AG04449 (cell line): ENCODE data around the gene NXPH4.

Experiments used
- CTCF ChIA-PET: fragments of 350-600 bp; formaldehyde crosslinking; extraction: SDS; loops from one replicate; lab custom pipeline; 2021; ENCODE audit warnings: antibody characterized with exemption; lab: Yijun Ruan, JAX
- POLR2A ChIA-PET: fragments of 400-600, 350-600 bp; formaldehyde crosslinking; extraction: SDS; loops from one replicate; lab custom pipeline; 2020; ENCODE audit warnings: antibody characterized with exemption, inconsistent platforms; lab: Yijun Ruan, JAX
- DNase-seq: peaks from one replicate; pipeline ENCODE4 v3.0.0-alpha.2; 2010; ENCODE audit warnings: low read depth, low spot score
- H3K4me3 ChIP-seq: 2 replicates; pipeline ENCODE4 v1.5.1; 2011; ENCODE audit warnings: low read depth, mild to moderate bottlenecking, control low read depth, low read length
- CTCF ChIP-seq: IDR thresholded peaks from one replicate; pipeline ENCODE4 v1.5.1; 2011; ENCODE audit warnings: mild to moderate bottlenecking, moderate library complexity, low read length, control low read depth, inconsistent platforms; ENCODE audit not compliant: insufficient read depth; ENCODE audit errors: missing control alignments

The NXPH4 gene

GRCh38 chr12:57195611-57196371, 20.8 kb upstream of the NXPH4 start:
- TF ChIP-seq CTCF: no peak
- POLR2A ChIA-PET: interaction anchor here (1.3 kb wide), 1 partner anchor 18 kb away, joined by 4 read pairs; no protein-coding TSS in a partner anchor
- H3K4me3 ChIP-seq: no peak overlapping the region
- CTCF ChIA-PET: interaction anchor here (1.5 to 8.4 kb wide), 2 partner anchors 15 to 18 kb away, joined by 4 to 63 read pairs; no protein-coding TSS in a partner anchor
- DNase-seq: no peak

DNA sequence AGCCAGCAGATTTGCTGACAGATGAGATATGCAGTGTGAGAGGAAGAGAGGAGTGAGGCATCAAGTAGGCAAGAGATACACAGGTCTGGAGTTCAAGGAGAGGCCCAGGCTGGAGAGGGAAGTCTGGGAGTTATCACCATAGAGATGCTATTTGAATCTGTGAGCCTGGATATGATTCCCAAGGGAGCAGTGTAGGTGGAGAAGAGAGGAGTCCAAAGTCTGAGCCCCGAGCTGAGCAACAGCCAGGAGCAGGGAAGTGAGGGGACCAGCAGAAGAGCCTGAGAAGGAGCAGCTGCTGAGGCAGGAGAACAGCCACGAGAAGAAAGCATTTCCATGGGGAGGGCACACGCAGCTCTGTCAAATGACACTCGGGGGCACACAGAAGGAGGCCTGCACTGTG, 20.2 kb upstream of the NXPH4 start:
- ChIA-PET CTCF (interaction anchor here (1.1 to 8.4 kb wide), 4 partner anchors 15 to 72 kb away, joined by 3 to 63 read pairs (median 4); no protein-coding TSS in a partner anchor), POLR2A (no interaction called here)
- H3K4me3 ChIP-seq: no peak overlapping the region
- no peak for DNase-seq
- TF ChIP-seq CTCF: no peak

GRCh38 chr12:57196956-57197355, 19.6 kb upstream of the NXPH4 start:
- TF ChIP-seq CTCF: no peak
- POLR2A ChIA-PET: interaction anchor here (0.8 to 1.1 kb wide), 2 partner anchors 16 to 105 kb away, joined by 3 read pairs; no protein-coding TSS in a partner anchor
- CTCF ChIA-PET: interaction anchor here (0.7 to 8.4 kb wide), 6 partner anchors 9 to 73 kb away, joined by 3 to 63 read pairs (median 4); no protein-coding TSS in a partner anchor
- no peak overlapping the region for H3K4me3 ChIP-seq
- DNase-seq: no peak

GRCh38 chr12:57198329-57198728, 18.3 kb upstream of the NXPH4 start:
- no peak for DNase-seq
- TF ChIP-seq CTCF: no peak
- no peak overlapping the region for H3K4me3 ChIP-seq
- CTCF ChIA-PET: interaction anchor here (0.7 to 8.4 kb wide), 7 partner anchors 9 to 45 kb away, joined by 3 to 63 read pairs (median 4); partner anchors contain the start of gene SHMT2
- POLR2A ChIA-PET: interaction anchor here (0.5 to 1.4 kb wide), 3 partner anchors 12 to 72 kb away, joined by 4 to 6 read pairs (median 5); no protein-coding TSS in a partner anchor

- ChIA-PET CTCF (interaction anchor here (1.3 to 8.4 kb wide), 4 partner anchors 13 to 30 kb away, joined by 3 to 63 read pairs (median 7); partner anchors contain the start of gene SHMT2), POLR2A (interaction anchor here (1.4 kb wide), 1 partner anchor 13 kb away, joined by 4 read pairs; no protein-coding TSS in a partner anchor)
- TF ChIP-seq CTCF: no peak
Observed at GRCh38 chr12:57199191-57199590, 17.4 kb upstream of the NXPH4 start.

DNA sequence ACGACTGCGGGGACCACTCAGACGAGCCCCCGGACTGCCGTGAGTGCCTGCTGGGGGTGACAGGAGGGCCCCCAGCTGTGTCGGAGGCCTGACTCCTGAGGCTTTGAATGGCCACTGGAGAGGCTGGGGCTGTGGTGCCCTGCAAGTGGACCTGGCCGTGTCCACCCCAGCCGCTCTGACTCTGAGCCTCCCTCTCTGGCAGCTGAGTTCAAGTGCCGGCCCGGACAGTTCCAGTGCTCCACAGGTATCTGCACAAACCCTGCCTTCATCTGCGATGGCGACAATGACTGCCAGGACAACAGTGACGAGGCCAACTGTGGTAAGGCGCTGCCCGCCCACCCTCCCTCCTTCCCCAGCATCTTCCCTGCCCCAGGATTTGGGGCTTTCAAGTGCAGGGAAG, 16.1 kb upstream of the NXPH4 start:
- TF ChIP-seq CTCF: no peak
- CTCF ChIA-PET: interaction anchor here (8.4 kb wide), 1 partner anchor 13 kb away, joined by 63 read pairs; no protein-coding TSS in a partner anchor
- DNase-seq: no peak
- H3K4me3 ChIP-seq: no peak overlapping the region
- POLR2A ChIA-PET: no interaction called here

More at GRCh38 chr12:57199191-57199590, 17.4 kb upstream of the NXPH4 start:
- no peak for DNase-seq
- no peak overlapping the region for H3K4me3 ChIP-seq
